Activated CD8-positive, alpha-beta memory T cell treated with anti-CD3 and anti-CD28 coated beads for 24 hours (primary cell): ENCODE results near the gene HPSE2.
A peak's percentile ranks its signal among the peaks of the same experiment; 100 is the strongest.

Experiments
- DNase-seq: peaks from one replicate; pipeline ENCODE4 v3.0.0-alpha.2; 2020

The HPSE2 gene

GRCh38 chr10:98453729-98454128, 781.9 kb downstream of the HPSE2 start:
- no peak for DNase-seq

- DNase-seq = no peak
These were observed 785.0 kb downstream of the HPSE2 start for GRCh38 chr10:98450618-98451017.

GRCh38 chr10:98449287-98449686, 786.4 kb downstream of the HPSE2 start:
- DNase-seq = no peak

GRCh38 chr10:98446661-98447221, 788.9 kb downstream of the HPSE2 start, which contains the start of gene HPS1:
HPS1 (minus strand) TSS chr10:98446935; CDS start chr10:98443240, 3,695 bp downstream.
- peak; percentile 94 for DNase-seq

GRCh38 chr10:98446151-98446660, 789.4 kb downstream of the HPSE2 start:
- no peak for DNase-seq

- DNase-seq = no peak
These were observed 790.3 kb downstream of the HPSE2 start for GRCh38 chr10:98445200-98445812.

GRCh38 chr10:98444314-98445006, 791.2 kb downstream of the HPSE2 start:
- DNase-seq = no peak

GRCh38 chr10:98438715-98439114, 796.9 kb downstream of the HPSE2 start:
- DNase-seq = no peak

- DNase-seq = no peak
These were observed 798.9 kb downstream of the HPSE2 start for GRCh38 chr10:98436704-98437103.

- no peak for DNase-seq
These were observed 800.5 kb downstream of the HPSE2 start for GRCh38 chr10:98435178-98435577.

GRCh38 chr10:98433881-98434732, 801.5 kb downstream of the HPSE2 start:
- no peak for DNase-seq

GRCh38 chr10:98433371-98433770, 802.3 kb downstream of the HPSE2 start:
- DNase-seq = no peak

GRCh38 chr10:98432330-98432729, 803.3 kb downstream of the HPSE2 start:
- no peak for DNase-seq

- no peak for DNase-seq
These were observed 804.6 kb downstream of the HPSE2 start for GRCh38 chr10:98431016-98431415.

- DNase-seq = no peak
These were observed 805.2 kb downstream of the HPSE2 start for GRCh38 chr10:98430427-98430826.

- no peak for DNase-seq
These were observed 806.2 kb downstream of the HPSE2 start for GRCh38 chr10:98429320-98430072.

- peak; percentile 55 for DNase-seq
These were observed 808.6 kb downstream of the HPSE2 start for GRCh38 chr10:98427011-98427515.

- peak; percentile 73 for DNase-seq
These were observed 809.9 kb downstream of the HPSE2 start for GRCh38 chr10:98425511-98426352.

GRCh38 chr10:98424295-98425254, 811.1 kb downstream of the HPSE2 start:
- peak; percentile 52 for DNase-seq

GRCh38 chr10:98423691-98424120, 811.9 kb downstream of the HPSE2 start:
- DNase-seq = no peak
